Globus pallidus (tissue), 1 donor: Measurements from ENCODE around the gene MAP4K4.

Source experiments
- DNase-seq: peaks from one replicate; pipeline ENCODE4 v3.0.0-alpha.2; 2015; ENCODE audit warnings: low spot score

The MAP4K4 gene

GRCh38 chr2:101722864-101723263 is 25.4 kb downstream of the MAP4K4 start:
- DNase-seq, result no peak

- no peak for DNase-seq
Measured at GRCh38 chr2:101723371-101724124, 26.0 kb downstream of the MAP4K4 start.

- DNase-seq, result no peak
Measured at GRCh38 chr2:101724125-101724474, 26.6 kb downstream of the MAP4K4 start.

GRCh38 chr2:101725038-101725437 is 27.5 kb downstream of the MAP4K4 start:
- no peak for DNase-seq

- DNase-seq, result no peak
Measured at GRCh38 chr2:101725515-101726192, 28.1 kb downstream of the MAP4K4 start.

GRCh38 chr2:101728865-101729264 is 31.4 kb downstream of the MAP4K4 start:
- DNase-seq, result no peak

- DNase-seq, result no peak
Measured at GRCh38 chr2:101729521-101730190, 32.1 kb downstream of the MAP4K4 start.

GRCh38 chr2:101731221-101732054 is 33.9 kb downstream of the MAP4K4 start:
- DNase-seq, result no peak

- DNase-seq, result no peak
Measured at GRCh38 chr2:101732199-101732598, 34.7 kb downstream of the MAP4K4 start.

- DNase-seq, result no peak
Measured at GRCh38 chr2:101732773-101733256, 35.3 kb downstream of the MAP4K4 start.

GRCh38 chr2:101733257-101733993 is 35.9 kb downstream of the MAP4K4 start:
- DNase-seq, result no peak

GRCh38 chr2:101734505-101735165 is 37.1 kb downstream of the MAP4K4 start:
- no peak for DNase-seq

- DNase-seq, result no peak
Measured at GRCh38 chr2:101735166-101735533, 37.6 kb downstream of the MAP4K4 start.

GRCh38 chr2:101736233-101736632 is 38.7 kb downstream of the MAP4K4 start:
- peak; percentile 92 for DNase-seq

GRCh38 chr2:101736861-101737291 is 39.4 kb downstream of the MAP4K4 start:
- DNase-seq, result no peak

GRCh38 chr2:101737478-101738255 is 40.2 kb downstream of the MAP4K4 start:
- DNase-seq, result no peak

- no peak for DNase-seq
Measured at GRCh38 chr2:101738649-101739048, 41.1 kb downstream of the MAP4K4 start.

- no peak for DNase-seq
Measured at GRCh38 chr2:101740555-101740964, 43.1 kb downstream of the MAP4K4 start.

- DNase-seq, result no peak
Measured at GRCh38 chr2:101741775-101742520, 44.4 kb downstream of the MAP4K4 start.
